Psoas muscle (tissue), 8 donors: ENCODE data around the gene MYL12A. TPM values are rescaled to one million over a fixed set of nuclear protein-coding genes. Genes with fewer than 3 reads are reported as not detected.
A peak's percentile ranks its signal among the peaks of the same experiment; 100 is the strongest.
"Not testable (repeated sequence)": the region's sequence is repeated elsewhere in the genome, so short reads cannot be mapped to it uniquely, and the experiment has no call there.

Experiments used
- ATAC-seq, 4 donors: fragments of 200-7000 bp; cut with Tn5 transposase; one replicate each; pipeline ENCODE4 v1.9.1; 2020; ENCODE audit warnings: moderate library complexity in 3 of 4, mild to moderate bottlenecking in 2 of 4
- DNase-seq, 2 donors: peaks; one replicate each; pipeline ENCODE4 v3.0.0-alpha.2; 2020
- H3K27ac ChIP-seq: fragments of 200-600 bp; one replicate; pipeline ENCODE4 v1.8.0; 2022
- H3K27me3 ChIP-seq, 3 donors: fragments of 200-600 bp in 1 of 3; one replicate each; pipeline versions ENCODE4 v1.6.1 to v1.8.0; 2013 to 2022; ENCODE audit warnings: low read length in 2 of 3, mild to moderate bottlenecking in 2 of 3, moderate library complexity in 1 of 3; ENCODE audit not compliant: insufficient read depth in 3 of 3
- H3K36me3 ChIP-seq, 2 donors: fragments of 200-600 bp in 1 of 2; one replicate each; pipeline versions ENCODE4 v1.6.1 to v1.8.0; 2013 to 2022; ENCODE audit warnings: low read depth in 1 of 2, mild to moderate bottlenecking in 1 of 2, moderate library complexity in 1 of 2; ENCODE audit not compliant: insufficient read depth in 1 of 2
- H3K4me1 ChIP-seq: fragments of 200-600 bp; one replicate; pipeline ENCODE4 v1.8.0; 2022
- H3K4me3 ChIP-seq: fragments of 200-600 bp; one replicate; pipeline ENCODE4 v1.8.0; 2022; ENCODE audit warnings: mild to moderate bottlenecking
- H3K9me3 ChIP-seq: fragments of 200-600 bp; one replicate; pipeline ENCODE4 v1.8.0; 2022
- CTCF ChIP-seq: fragments of 200-600 bp; IDR thresholded peaks from one replicate; pipeline ENCODE4 v1.8.0; 2022; ENCODE audit warnings: antibody characterized with exemption
- WGBS, 3 donors: extraction: QIAGEN DNeasy Blood & Tissue Kit; methylation state at CpG; one replicate each; pipeline versions ENCODE4 v1.1.6 to v1.1.7; 2013; 5-methylcytosine and 5-hydroxymethylcytosine counted together
- intact Hi-C, 2 donors: fragments of 100-400 bp; cut with DNase I; formaldehyde crosslinking; loops; one replicate each; pipeline versions ENCODE4 v1.11.0 to v1.14.2; 2022
- polyA plus RNA-seq, 3 donors: library from polyadenylated mRNA; stranded (reverse); fragments of 200-250 nt; gene quantifications; one replicate each; pipeline ENCODE4 v1.2.3, GENCODE V29; 2013
- total RNA-seq, 4 donors: library from RNA; stranded (reverse); fragmentation: NEBNext Ultra II Directional in 2 of 4; extraction: Animal tissue kit (Norgen Biotek cat#: 25700) in 2 of 4; gene quantifications; one replicate each; pipeline versions ENCODE4 v1.2.1 to v1.2.4, GENCODE V29; 2021 to 2023
- donor health status: healthy with polysubstance abuse.
- donor health status: DM: no; HTN: no; CAD: no; lungs with moderate emphysema.
- donor health status: Bipolar disorder and iron deficiency.
- donor health status: healthy.
- donor health status: DM: yes; HTN: yes; CAD: no.
- donor health status: DM: no; HTN: no; CAD: no.
- donor health status: DM: no; HTN: no; CAD: no.
- donor health status: DM: yes; HTN: yes; CAD: no.

The MYL12A gene
- total and polyA plus RNA-seq, 7 donors: 957 to 3,920 (median 1,616) TPM

- TF ChIP-seq CTCF: no peak
- 64 to 86% (median 68%) methylated on average over 4 of the region's 4 CpGs for WGBS, 3 donors
- no peak overlapping the region for H3K4me3 ChIP-seq
- DNase-seq: no peak
- H3K27ac ChIP-seq: no peak overlapping the region
- peaks cover 0 to 18% of the 10 kb centered on the region in 2 donors for H3K36me3 ChIP-seq
- peaks cover 59% of the 10 kb centered on the region for H3K4me1 ChIP-seq
- peak; percentile 25 to 45 (median 38) for ATAC-seq
- H3K9me3 ChIP-seq: no peaks in the 10 kb centered on the region
- H3K27me3 ChIP-seq: no peaks in the 10 kb centered on the region
- intact Hi-C loops: no loop called here
Observed at GRCh38 chr18:3269241-3269913, 21.8 kb downstream of the MYL12A start.

- peaks cover 2 to 23% of the 10 kb centered on the region in 2 donors for H3K36me3 ChIP-seq
- intact Hi-C loops: no loop called here
- no peak for TF ChIP-seq CTCF
- 96 to 100% (median 100%) methylated on average over 1 of the region's 1 CpG for WGBS, 3 donors
- H3K4me3 ChIP-seq: no peak overlapping the region
- DNase-seq (no peak), ATAC-seq (no peak)
- H3K27ac ChIP-seq: no peak overlapping the region
- no peaks in the 10 kb centered on the region for H3K9me3 ChIP-seq
- peaks cover 54% of the 10 kb centered on the region for H3K4me1 ChIP-seq
- no peaks in the 10 kb centered on the region for H3K27me3 ChIP-seq
Observed at GRCh38 chr18:3269914-3270299, 22.3 kb downstream of the MYL12A start.

GRCh38 chr18:3273042-3273441 is 25.4 kb downstream of the MYL12A start:
- 55 to 60% (median 60%) methylated on average over 3 of the region's 3 CpGs for WGBS, 3 donors
- Histone ChIP-seq H3K9me3 (no peaks in the 10 kb centered on the region), H3K4me1 (peaks cover 27% of the 10 kb centered on the region), H3K4me3 (no peak overlapping the region), H3K27ac (no peak overlapping the region), H3K36me3 (peaks cover 7 to 53% of the 10 kb centered on the region in 2 donors), H3K27me3 (no peaks in the 10 kb centered on the region)
- DNase-seq (no peak), ATAC-seq (no peak)
- intact Hi-C loops: no loop called here
- TF ChIP-seq CTCF: no peak

GRCh38 chr18:3277643-3278213 is 30.1 kb downstream of the MYL12A start:
- H3K27me3 ChIP-seq, H3K9me3 ChIP-seq, ATAC-seq, H3K4me1 ChIP-seq, intact Hi-C loops, H3K27ac ChIP-seq, H3K4me3 ChIP-seq, DNase-seq: not testable (repeated sequence)
- peaks cover 7 to 58% of the 10 kb centered on the region in 2 donors for H3K36me3 ChIP-seq
- 78 to 79% (median 79%) methylated on average over 7 of the region's 7 CpGs for WGBS, 3 donors
